Measurements from ENCODE around the gene GABRD. TPM values are rescaled to one million over a fixed set of nuclear protein-coding genes. Genes with fewer than 3 reads are reported as not detected.
"Not testable (repeated sequence)": the region's sequence is repeated elsewhere in the genome, so short reads cannot be mapped to it uniquely, and the experiment has no call there.

Gene GABRD
- total RNA-seq, 1 donor from 2014 or later = not detected

- no peak for TF ChIP-seq CTCF (IDR thresholded peaks at IDR 0.05; ENCODE audit: insufficient read depth, low read length, poor library complexity, severe bottlenecking)
- Histone ChIP-seq H3K27me3 (ENCODE audit: control insufficient read depth, insufficient read depth, low read length) (peaks cover 12% of the 10 kb centered on the region), H3K4me3 (ENCODE audit: low read depth, low read length) (no peak overlapping the region), H3K36me3 (ENCODE audit: control insufficient read depth, insufficient read depth, low read length) (no peaks in the 10 kb centered on the region)
- no peak for DNase-seq (ENCODE audit: low read depth)
Observed at GRCh38 chr1:1978108-1978507, 41.0 kb upstream of the GABRD start.

DNA sequence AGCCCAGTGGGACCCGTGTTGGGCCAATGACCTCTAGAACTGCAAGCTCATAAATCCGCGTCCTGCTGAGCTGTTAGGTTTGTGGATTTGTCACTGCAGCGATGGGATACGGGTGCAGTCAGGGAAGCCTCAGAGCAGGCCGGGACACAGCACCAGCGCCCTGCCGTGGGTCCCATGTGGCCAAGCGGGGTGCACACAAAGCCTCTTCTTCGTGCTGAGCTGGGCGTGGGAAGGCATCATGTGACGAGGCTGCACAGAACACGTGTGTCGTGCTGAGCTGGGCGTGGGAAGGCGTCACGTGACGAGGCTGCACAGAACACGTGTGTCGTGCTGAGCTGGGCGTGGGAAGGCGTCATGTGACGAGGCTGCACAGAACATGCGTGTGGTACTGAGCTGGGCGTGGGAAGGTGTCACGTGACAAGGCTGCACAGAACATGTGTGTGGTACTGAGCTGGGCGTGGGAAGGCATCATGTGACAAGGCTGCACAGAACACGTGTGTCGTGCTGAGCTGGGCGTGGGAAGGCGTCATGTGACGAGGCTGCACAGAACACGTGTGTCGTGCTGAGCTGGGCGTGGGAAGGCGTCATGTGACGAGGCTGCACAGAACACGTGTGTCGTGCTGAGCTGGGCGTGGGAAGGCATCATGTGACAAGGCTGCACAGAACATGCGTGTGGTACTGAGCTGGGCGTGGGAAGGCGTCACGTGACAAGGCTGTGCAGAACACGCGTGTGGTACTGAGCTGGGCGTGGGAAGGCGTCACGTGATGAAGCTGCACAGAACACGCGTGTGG lies 40.3 kb upstream of the GABRD start:
- not testable (repeated sequence) for H3K36me3 ChIP-seq (ENCODE audit: control insufficient read depth, insufficient read depth, low read length); DNase-seq (ENCODE audit: low read depth); H3K4me3 ChIP-seq (ENCODE audit: low read depth, low read length); H3K27me3 ChIP-seq (ENCODE audit: control insufficient read depth, insufficient read depth, low read length)

GRCh38 chr1:1979482-1980165 lies 39.5 kb upstream of the GABRD start:
- Histone ChIP-seq H3K4me3 (ENCODE audit: low read depth, low read length) (no peak overlapping the region), H3K27me3 (ENCODE audit: control insufficient read depth, insufficient read depth, low read length) (peaks cover under 1% of the 10 kb centered on the region), H3K36me3 (ENCODE audit: control insufficient read depth, insufficient read depth, low read length) (no peaks in the 10 kb centered on the region)
- TF ChIP-seq CTCF (IDR thresholded peaks at IDR 0.05; ENCODE audit: insufficient read depth, low read length, poor library complexity, severe bottlenecking) = no peak
- DNase-seq (ENCODE audit: low read depth) = no peak

- no peak for DNase-seq (ENCODE audit: low read depth)
- H3K36me3 ChIP-seq (ENCODE audit: control insufficient read depth, insufficient read depth, low read length) = no peaks in the 10 kb centered on the region
- no peak overlapping the region for H3K4me3 ChIP-seq (ENCODE audit: low read depth, low read length)
- TF ChIP-seq CTCF (IDR thresholded peaks at IDR 0.05; ENCODE audit: insufficient read depth, low read length, poor library complexity, severe bottlenecking) = no peak
- peaks cover 6% of the 10 kb centered on the region for H3K27me3 ChIP-seq (ENCODE audit: control insufficient read depth, insufficient read depth, low read length)
Observed at GRCh38 chr1:1980467-1981141, 38.5 kb upstream of the GABRD start.

DNA sequence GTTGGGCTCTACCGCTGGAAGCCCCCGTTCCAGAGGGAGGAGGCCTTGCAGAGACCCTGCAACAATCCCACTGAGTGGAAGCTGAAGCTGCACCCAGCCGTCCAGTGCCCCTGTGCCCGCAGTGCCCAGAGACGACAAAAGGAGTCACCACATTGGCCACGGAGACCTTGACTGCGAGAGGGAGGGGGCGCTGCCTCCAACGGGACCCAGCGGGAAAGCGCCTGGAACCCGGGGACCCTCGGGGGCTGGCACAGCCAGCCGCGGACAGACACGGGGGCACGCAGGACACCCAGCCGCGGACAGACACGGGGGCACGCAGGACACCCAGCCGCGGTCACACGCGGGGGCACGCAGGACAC lies 38.0 kb upstream of the GABRD start:
- no peak for TF ChIP-seq CTCF (IDR thresholded peaks at IDR 0.05; ENCODE audit: insufficient read depth, low read length, poor library complexity, severe bottlenecking)
- Histone ChIP-seq H3K27me3 (ENCODE audit: control insufficient read depth, insufficient read depth, low read length) (peaks cover 6% of the 10 kb centered on the region), H3K36me3 (ENCODE audit: control insufficient read depth, insufficient read depth, low read length) (no peaks in the 10 kb centered on the region), H3K4me3 (ENCODE audit: low read depth, low read length) (no peak overlapping the region)
- no peak for DNase-seq (ENCODE audit: low read depth)

DNA sequence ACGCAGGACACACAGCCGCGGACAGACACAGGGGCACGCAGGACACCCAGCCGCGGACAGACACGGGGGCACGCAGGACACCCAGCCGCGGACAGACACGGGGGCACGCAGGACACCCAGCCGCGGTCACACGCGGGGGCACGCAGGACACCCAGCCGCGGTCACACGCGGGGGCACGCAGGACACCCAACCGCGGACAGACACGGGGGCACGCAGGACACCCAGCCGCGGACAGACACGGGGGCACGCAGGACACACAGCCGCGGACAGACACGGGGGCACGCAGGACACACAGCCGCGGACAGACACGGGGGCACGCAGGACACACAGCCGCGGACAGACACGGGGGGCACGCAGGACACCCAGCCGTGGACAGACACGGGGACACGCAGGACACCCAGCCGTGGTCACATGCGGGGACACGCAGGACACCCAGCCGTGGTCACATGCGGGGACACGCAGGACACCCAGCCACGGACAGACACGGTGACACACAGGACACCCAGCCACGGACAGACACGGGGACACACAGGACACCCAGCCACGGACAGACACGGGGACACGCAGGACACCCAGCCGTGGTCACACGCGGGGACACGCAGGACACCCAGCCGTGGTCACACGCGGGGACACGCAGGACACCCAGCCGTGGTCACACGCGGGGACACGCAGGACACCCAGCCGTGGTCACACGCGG lies 37.4 kb upstream of the GABRD start:
- H3K36me3 ChIP-seq (ENCODE audit: control insufficient read depth, insufficient read depth, low read length) = not testable (repeated sequence)

More for the DNA sequence above, 37.4 kb upstream of the GABRD start:
- not testable (repeated sequence) for H3K4me3 ChIP-seq (ENCODE audit: low read depth, low read length); DNase-seq (ENCODE audit: low read depth); H3K27me3 ChIP-seq (ENCODE audit: control insufficient read depth, insufficient read depth, low read length)

All from kidney epithelial cell (primary cell).